OCI-LY7 (cell line): ENCODE measurements around the gene ABCA13. TPM values are rescaled to one million over a fixed set of nuclear protein-coding genes. Genes with fewer than 3 reads are reported as not detected.

Source experiments
- BruUV-seq: library from RNA; stranded (reverse); fragments of 400-500 nt; replicated peaks from 2 replicates; lab custom pipeline; 2021; lab: Mats Ljungman, UMichigan
- CTCF ChIA-PET: fragments of 300-600 bp; sonication (Branson Sonifier 250); formaldehyde crosslinking; loops from one replicate; lab custom pipeline; 2022; ENCODE audit warnings: antibody characterized with exemption; ENCODE audit not compliant: unreplicated experiment; lab: Charles Lee
- POLR2A ChIA-PET: fragments of 300-600 bp; sonication (Branson Sonifier 250); formaldehyde crosslinking; loops from one replicate; lab custom pipeline; 2022; ENCODE audit warnings: antibody characterized with exemption; lab: Charles Lee
- DNase-seq: peaks from one replicate; pipeline ENCODE4 v3.0.0-alpha.2; 2015; ENCODE audit warnings: low spot score
- H2AFZ ChIP-seq: fragments of 200-600 bp; sonication (generic), shearing (Covaris generic); 2 replicates; pipeline ENCODE4 v1.6.1; 2014; ENCODE audit warnings: mild to moderate bottlenecking, antibody characterized with exemption, low read length, moderate library complexity
- H3K27ac ChIP-seq: fragments of 200-600 bp; sonication (generic); 2 replicates; pipeline ENCODE4 v1.5.1; 2014; ENCODE audit warnings: mixed run types, low read depth, mild to moderate bottlenecking, moderate library complexity, low read length, inconsistent platforms; ENCODE audit not compliant: poor library complexity, severe bottlenecking
- H3K36me3 ChIP-seq: fragments of 200-600 bp; sonication (generic); 2 replicates; pipeline ENCODE4 v1.6.1; 2014; ENCODE audit warnings: mild to moderate bottlenecking, antibody characterized with exemption, low read length, moderate library complexity, mixed read lengths; ENCODE audit not compliant: insufficient read depth
- H3K4me1 ChIP-seq: fragments of 200-600 bp; sonication (generic); 2 replicates; pipeline ENCODE4 v1.5.1; 2014; ENCODE audit warnings: mild to moderate bottlenecking, low read length; ENCODE audit not compliant: insufficient read depth, poor library complexity, severe bottlenecking
- H3K4me2 ChIP-seq: fragments of 200-600 bp; sonication (generic); 2 replicates; pipeline ENCODE4 v1.6.1; 2014; ENCODE audit warnings: mild to moderate bottlenecking, low read length
- H3K4me3 ChIP-seq: fragments of 200-600 bp; sonication (generic); 2 replicates; pipeline ENCODE4 v1.5.1; 2014; ENCODE audit warnings: mild to moderate bottlenecking, low read depth, low read length; ENCODE audit not compliant: poor library complexity, severe bottlenecking
- H3K79me2 ChIP-seq: fragments of 200-600 bp; sonication (generic); 2 replicates; pipeline ENCODE4 v1.6.1; 2016; ENCODE audit warnings: low read depth, mild to moderate bottlenecking, low read length, moderate library complexity, mixed read lengths; ENCODE audit not compliant: insufficient read depth
- H3K9me2 ChIP-seq: fragments of 200-600 bp; sonication (generic); 2 replicates; pipeline ENCODE4 v1.6.1; 2016; ENCODE audit warnings: mild to moderate bottlenecking, low read length, mixed read lengths; ENCODE audit not compliant: insufficient read depth
- H3K9me3 ChIP-seq: fragments of 200-600 bp; sonication (generic); 2 replicates; pipeline ENCODE4 v1.6.1; 2014; ENCODE audit warnings: mild to moderate bottlenecking, mixed run types, low read length, mixed read lengths
- H4K20me1 ChIP-seq: fragments of 200-600 bp; sonication (generic); 2 replicates; pipeline ENCODE4 v1.6.1; 2014; ENCODE audit warnings: mild to moderate bottlenecking, antibody characterized with exemption, low read length, moderate library complexity, mixed read lengths; ENCODE audit not compliant: insufficient read depth
- EZH2phosphoT487 ChIP-seq: fragments of 200-600 bp; sonication (generic); IDR thresholded peaks from 2 replicates; pipeline ENCODE4 v1.6.1; 2018; ENCODE audit warnings: low read depth, borderline replicate concordance, mild to moderate bottlenecking, mixed run types, antibody characterized with exemption, low read length, moderate library complexity, mixed read lengths
- intact Hi-C: fragments of 100-400 bp; cut with micrococcal nuclease; formaldehyde crosslinking; loops from one replicate; pipeline ENCODE4 v1.10.0; 2022; ENCODE audit not compliant: unreplicated experiment
- total RNA-seq, 2 experiments: library from RNA; depleted of rRNA in 1 of 2; stranded (reverse); fragments of >200 nt in 1 of 2; shearing (Covaris generic) in 1 of 2; gene quantifications; 2 replicates each; pipeline ENCODE4 v1.2.3, GENCODE V29; 2014 to 2022
- TF ChIP-seq, protein P1 (sequence below): fragments of 200-600 bp; sonication (generic); conservative IDR thresholded peaks from 2 replicates; pipeline ENCODE4 v1.5.1; 2014; ENCODE audit warnings: mild to moderate bottlenecking, antibody characterized with exemption, low read length, moderate library complexity, mixed read lengths

Gene ABCA13
- total RNA-seq, 2 experiments from 2014 or later = not detected

DNA sequence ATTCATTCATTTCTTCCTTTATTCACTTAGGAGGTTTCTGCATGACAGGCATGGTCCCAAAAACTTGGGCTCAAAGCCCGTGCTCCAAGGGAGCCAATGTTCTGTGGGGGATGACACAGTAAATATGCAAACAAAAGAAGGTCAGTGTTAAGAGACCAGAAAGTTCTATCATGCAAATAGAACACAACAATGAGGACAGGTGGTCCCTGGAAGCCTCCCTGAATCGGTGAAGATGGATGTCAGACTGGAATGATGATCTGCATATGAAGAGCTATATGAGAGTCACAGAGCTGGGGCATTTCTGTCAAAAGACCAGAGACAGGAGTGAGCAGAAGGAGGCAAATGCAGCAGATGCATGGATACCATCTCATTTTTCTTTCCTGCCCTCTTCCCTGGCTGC lies 129.0 kb downstream of the ABCA13 start:
- H4K20me1 ChIP-seq = no peaks in the 10 kb centered on the region
- no peaks in the 10 kb centered on the region for H3K9me2 ChIP-seq
- H3K36me3 ChIP-seq = no peaks in the 10 kb centered on the region
- no TSS peak for BruUV-seq
- H3K79me2 ChIP-seq = no peaks in the 10 kb centered on the region
- H3K4me1 ChIP-seq = peaks cover 11% of the 10 kb centered on the region
- intact Hi-C loops = no loop called here
- POLR2A ChIA-PET = interaction anchor here (0.6 to 1.7 kb wide), 2 partner anchors 11 to 521 kb away, joined by 3 to 5 read pairs; no protein-coding TSS in a partner anchor
- TF ChIP-seq EZH2phosphoT487 = no peak
- TF ChIP-seq, protein P1, sequence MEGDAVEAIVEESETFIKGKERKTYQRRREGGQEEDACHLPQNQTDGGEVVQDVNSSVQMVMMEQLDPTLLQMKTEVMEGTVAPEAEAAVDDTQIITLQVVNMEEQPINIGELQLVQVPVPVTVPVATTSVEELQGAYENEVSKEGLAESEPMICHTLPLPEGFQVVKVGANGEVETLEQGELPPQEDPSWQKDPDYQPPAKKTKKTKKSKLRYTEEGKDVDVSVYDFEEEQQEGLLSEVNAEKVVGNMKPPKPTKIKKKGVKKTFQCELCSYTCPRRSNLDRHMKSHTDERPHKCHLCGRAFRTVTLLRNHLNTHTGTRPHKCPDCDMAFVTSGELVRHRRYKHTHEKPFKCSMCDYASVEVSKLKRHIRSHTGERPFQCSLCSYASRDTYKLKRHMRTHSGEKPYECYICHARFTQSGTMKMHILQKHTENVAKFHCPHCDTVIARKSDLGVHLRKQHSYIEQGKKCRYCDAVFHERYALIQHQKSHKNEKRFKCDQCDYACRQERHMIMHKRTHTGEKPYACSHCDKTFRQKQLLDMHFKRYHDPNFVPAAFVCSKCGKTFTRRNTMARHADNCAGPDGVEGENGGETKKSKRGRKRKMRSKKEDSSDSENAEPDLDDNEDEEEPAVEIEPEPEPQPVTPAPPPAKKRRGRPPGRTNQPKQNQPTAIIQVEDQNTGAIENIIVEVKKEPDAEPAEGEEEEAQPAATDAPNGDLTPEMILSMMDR = no peak
- H2AFZ ChIP-seq = no peak overlapping the region
- H3K4me2 ChIP-seq = no peak overlapping the region
- no peaks in the 10 kb centered on the region for H3K9me3 ChIP-seq
- H3K27ac ChIP-seq = no peak overlapping the region
- H3K4me3 ChIP-seq = no peak overlapping the region
- DNase-seq = no peak
- CTCF ChIA-PET = no interaction called here

DNA sequence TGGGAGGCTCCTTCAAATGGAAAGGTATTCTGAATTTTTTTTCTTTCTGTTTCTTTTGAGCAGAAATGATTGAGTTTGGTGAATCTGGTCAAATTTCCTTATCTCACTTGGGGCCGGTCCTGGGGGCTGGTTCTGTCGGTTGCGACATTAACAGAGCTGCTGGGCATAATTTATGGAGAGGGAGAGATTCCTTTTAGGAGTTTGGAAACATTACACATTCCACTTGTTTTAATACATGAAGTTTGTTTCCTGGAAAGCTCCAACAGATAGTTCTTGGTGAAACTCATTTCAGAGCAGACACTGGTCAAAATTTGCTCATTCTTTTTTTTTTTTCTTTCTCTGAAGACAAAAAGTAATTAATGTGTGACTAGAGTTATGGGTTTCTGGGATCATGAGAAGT lies 129.9 kb downstream of the ABCA13 start:
- POLR2A ChIA-PET = no interaction called here
- Histone ChIP-seq H4K20me1 (no peaks in the 10 kb centered on the region), H3K36me3 (no peaks in the 10 kb centered on the region), H3K27ac (no peak overlapping the region), H3K4me2 (no peak overlapping the region), H3K9me3 (no peaks in the 10 kb centered on the region), H2AFZ (no peak overlapping the region), H3K9me2 (no peaks in the 10 kb centered on the region), H3K4me3 (no peak overlapping the region), H3K79me2 (no peaks in the 10 kb centered on the region), H3K4me1 (peaks cover 11% of the 10 kb centered on the region)
- TF ChIP-seq EZH2phosphoT487 = no peak
- TF ChIP-seq, protein P1 = no peak
- BruUV-seq = no TSS peak
- intact Hi-C loops = no loop called here
- CTCF ChIA-PET = no interaction called here
- no peak for DNase-seq

DNA sequence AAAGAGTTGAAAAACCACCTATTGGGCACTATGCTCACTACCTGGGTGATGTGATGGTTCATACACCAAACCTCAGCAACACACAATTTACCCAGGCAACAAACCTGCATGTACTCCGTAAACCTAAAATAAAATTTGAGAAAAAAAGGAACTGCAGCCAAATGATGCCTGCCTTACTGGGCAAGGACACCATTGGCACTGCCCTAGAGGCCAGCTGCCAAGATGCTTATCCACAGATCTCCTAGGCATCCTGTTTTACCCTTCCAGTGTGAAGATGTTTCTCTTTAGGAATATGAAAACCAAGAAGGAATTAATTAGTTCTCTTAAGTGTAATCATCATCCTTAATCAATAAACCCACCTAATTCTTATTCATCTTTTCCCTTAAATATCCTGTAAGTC lies 133.4 kb downstream of the ABCA13 start:
- intact Hi-C loops = no loop called here
- no peak overlapping the region for H2AFZ ChIP-seq
- H3K9me3 ChIP-seq = no peaks in the 10 kb centered on the region
- no peaks in the 10 kb centered on the region for H3K9me2 ChIP-seq
- no peak for DNase-seq
- H3K4me1 ChIP-seq = no peaks in the 10 kb centered on the region
- no peaks in the 10 kb centered on the region for H3K79me2 ChIP-seq
- no peak overlapping the region for H3K4me2 ChIP-seq
- H3K36me3 ChIP-seq = no peaks in the 10 kb centered on the region
- H3K4me3 ChIP-seq = no peak overlapping the region
- CTCF ChIA-PET = no interaction called here
- no TSS peak for BruUV-seq
- TF ChIP-seq EZH2phosphoT487 = no peak
- TF ChIP-seq, protein P1 = no peak
- POLR2A ChIA-PET = no interaction called here
- H4K20me1 ChIP-seq = no peaks in the 10 kb centered on the region
- H3K27ac ChIP-seq = no peak overlapping the region
